NCI-H187 (cell line): ENCODE data around the gene RAI1.
A peak's percentile ranks its signal among the peaks of the same experiment; 100 is the strongest.

Experiments
- DNase-seq, 2 experiments: peaks; one replicate each; lab custom pipeline; 2025; lab: John Stamatoyannopoulos, UW

Gene RAI1

GRCh38 chr17:17732892-17733670 lies 51.8 kb downstream of the RAI1 start:
- no peak for DNase-seq

GRCh38 chr17:17736205-17737183 lies 55.2 kb downstream of the RAI1 start:
- DNase-seq = no peak

DNA sequence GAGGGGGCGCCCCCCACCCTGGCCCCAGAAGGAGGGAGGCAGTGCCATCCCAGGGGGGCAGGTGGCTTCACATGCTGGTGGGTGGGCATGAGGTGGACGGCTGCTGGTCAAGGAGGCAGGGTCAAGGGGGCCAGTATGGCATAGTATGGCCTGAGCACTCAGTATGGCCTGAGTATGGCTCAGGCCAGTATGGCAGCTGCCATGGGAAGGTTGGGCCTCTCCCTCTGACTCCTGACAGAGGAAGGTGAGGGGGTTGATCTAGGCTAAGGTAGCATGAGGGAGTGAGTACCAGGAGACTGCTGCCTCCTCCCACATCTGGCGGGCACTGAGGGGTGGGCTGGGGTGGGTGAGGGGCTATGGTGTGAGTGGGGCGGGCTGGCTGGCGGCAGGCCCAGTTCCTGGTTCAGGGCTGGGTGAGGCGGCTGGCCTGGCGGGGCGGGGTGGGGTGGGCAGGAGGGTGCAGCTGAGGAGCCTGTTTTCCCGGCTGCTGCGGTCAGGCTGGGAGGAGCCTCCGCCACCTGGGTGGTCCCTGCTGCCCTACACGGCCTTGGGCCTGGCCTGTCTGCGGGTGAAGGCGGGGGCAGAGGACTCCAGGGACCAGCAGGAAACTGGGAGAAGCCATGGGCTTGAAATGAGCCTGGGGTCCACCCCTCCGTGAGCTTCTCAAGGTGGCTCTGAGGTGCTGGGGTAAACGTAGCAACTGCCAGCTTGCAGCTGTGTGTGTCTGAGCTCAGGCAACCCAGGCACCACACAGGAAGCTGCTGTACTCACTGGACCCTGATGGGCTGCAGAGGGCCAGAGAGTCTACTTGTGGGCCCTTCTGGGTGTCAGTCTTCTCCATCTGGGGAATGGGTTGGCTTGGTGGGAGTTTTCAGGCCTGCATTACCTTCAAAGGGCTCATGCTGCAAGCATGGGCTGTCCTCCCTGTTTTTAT lies 57.0 kb downstream of the RAI1 start:
- DNase-seq = no peak

GRCh38 chr17:17738901-17739300 lies 57.6 kb downstream of the RAI1 start:
- DNase-seq = no peak

DNA sequence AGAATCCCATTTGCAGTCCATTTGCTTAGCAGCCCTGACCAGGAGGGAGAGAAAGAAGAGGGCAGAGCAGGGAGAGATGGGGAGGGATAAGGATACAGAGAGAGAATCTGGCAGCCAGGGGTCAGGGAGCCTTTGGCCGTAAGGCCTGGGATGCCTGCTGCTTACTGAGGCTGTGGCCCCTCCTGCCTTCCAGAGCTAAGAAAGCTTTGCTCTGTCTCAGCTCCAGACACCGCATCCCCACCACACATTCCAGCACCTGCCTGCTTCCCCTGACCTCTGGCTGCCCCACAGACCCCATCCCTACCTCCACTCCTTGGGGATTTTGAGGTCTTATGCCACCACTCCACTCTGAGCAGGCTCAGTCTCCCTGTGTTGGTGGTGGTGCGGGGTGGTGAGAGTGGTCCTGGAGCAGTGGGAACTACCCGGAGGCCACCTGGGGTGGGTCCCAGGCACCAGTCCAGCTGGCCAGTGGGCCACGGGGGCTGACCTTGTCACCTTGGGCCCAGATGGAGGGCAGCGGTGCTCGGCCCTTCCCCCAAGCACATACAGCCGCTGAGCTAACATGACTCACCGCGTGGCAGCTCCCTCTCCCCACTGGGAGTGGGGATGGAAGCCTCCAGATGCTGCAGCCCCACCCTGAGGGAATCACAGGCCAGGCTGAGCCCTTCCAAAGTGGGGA lies 58.3 kb downstream of the RAI1 start:
- DNase-seq = no peak

GRCh38 chr17:17740615-17741348 lies 59.5 kb downstream of the RAI1 start:
- DNase-seq = no peak

DNA sequence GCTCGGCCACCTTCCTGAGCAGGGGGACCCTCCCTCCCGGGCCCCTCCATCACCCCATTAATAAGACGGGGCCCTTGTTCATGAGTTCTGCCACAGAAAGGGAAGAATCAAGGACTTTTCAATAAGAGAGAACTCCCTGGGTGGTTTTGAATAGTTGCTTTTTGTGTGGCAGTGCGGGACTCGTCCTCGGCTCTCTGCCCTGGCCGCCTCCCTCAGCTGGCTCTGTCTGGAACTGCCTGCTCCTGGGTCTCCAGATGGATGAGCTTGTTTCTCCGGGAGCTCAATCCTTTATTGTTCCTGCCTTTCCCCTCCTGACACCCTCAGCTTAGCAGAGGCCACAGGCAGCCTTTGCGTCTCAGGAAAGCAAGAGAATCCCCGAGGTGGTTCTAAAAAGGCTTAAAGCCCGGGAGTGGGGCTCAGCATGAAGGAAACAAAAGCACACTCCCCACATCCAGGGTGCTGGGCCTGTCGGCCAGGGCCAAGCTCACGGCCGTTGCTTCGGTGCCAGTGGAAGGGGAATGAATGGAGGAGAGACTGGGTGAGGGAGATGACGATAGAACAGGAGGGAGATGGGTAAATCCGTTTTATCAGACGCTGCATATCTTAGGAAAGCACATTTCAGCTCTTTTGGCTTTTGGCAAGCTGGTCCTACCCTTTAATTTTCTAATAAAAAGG lies 60.2 kb downstream of the RAI1 start:
- DNase-seq = no peak

DNA sequence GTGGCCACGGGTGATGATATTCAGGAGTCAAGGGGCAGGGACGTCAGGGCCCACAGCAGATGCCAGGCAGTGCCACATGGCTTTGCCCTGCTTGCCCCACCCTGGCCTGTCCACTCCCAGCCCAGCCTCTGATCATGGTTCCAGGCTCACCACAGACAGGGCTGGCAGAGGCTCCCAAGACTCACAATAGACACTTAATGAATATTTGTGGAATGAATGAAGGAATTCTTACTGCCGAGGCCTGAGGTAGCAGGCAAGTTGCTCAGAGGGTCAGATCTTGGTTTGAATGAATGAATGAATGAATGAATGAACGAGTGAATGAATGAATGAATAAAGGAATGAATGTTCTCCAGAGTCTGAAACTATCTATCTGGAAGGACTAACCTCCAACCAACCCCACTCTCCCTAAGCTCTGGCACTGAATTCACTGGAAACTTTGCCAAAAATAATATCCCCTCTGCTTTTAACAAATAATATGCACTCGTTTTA lies 60.9 kb downstream of the RAI1 start:
- DNase-seq = no peak

DNA sequence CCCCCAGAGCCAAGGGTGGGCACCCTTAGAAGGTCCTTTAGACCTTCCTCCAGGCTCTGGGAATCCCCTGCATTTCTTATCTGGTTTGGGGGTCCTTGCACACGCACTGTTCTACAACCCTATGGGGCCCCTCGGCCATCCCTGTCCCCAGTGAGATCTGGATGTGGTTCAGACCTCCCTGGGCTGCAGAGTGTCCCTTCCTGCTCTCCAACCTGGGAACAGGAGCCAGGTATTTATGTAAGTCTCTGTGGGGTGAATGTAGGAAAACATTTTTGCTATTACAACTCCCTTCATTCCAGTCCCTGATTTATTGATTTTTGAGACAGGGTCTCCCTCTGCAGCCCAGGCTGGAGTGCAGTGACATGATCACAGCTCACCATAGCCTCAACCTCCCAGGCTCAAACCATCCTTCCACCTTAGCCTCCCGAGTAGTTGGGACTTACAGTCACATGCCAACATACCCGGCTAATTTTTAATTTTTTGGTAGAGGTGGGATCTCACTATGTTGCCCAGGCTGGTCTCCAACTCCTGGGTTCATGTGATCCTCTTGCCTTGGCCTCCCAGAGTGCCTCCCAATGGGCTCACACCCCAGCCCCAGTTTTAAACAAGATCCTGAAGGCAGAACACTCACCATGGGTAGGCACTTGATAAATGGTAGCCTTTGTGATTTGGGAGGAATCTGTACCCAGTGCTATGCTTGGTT lies 61.6 kb downstream of the RAI1 start:
- no peak for DNase-seq

DNA sequence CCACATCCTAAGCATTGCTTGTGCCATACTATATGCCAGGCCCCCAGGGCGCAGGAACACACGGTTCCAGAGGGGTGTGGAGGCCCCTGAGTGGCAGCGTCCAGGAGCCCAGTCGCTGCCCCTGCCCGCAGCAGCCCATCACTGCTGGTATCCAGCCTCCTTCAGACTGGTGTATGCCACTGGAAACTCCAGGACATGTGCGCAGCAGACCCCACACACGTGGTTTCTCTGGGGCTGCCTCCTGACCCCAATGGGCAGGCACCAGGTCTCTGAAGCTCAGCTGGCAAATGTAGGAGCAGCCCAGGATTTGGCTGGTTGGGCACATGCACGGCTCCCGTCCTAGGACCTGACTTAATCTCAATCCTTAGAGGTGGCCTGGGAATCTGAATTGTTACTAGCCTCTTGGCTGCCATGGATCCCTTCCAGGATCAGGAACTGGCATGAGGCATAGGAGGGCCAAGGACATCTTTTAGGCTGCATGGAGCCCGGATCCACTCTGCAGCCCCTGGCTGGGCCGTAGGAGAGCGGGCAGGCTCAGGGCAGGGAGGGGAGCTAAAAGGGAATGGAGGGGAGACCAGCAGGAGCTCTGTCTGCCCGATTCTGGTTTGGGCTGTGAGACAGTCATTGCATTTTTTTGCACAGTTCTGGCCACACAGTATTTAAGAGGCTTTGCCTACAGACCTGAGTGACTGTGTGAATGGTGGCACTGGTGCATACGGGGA lies 62.3 kb downstream of the RAI1 start:
- no peak for DNase-seq

GRCh38 chr17:17744116-17744515 lies 62.9 kb downstream of the RAI1 start:
- no peak for DNase-seq

- no peak for DNase-seq
Observed at GRCh38 chr17:17745476-17746455, 64.5 kb downstream of the RAI1 start.

GRCh38 chr17:17748179-17748578 lies 66.9 kb downstream of the RAI1 start:
- DNase-seq = no peak

GRCh38 chr17:17748604-17749003 lies 67.3 kb downstream of the RAI1 start:
- DNase-seq = no peak

DNA sequence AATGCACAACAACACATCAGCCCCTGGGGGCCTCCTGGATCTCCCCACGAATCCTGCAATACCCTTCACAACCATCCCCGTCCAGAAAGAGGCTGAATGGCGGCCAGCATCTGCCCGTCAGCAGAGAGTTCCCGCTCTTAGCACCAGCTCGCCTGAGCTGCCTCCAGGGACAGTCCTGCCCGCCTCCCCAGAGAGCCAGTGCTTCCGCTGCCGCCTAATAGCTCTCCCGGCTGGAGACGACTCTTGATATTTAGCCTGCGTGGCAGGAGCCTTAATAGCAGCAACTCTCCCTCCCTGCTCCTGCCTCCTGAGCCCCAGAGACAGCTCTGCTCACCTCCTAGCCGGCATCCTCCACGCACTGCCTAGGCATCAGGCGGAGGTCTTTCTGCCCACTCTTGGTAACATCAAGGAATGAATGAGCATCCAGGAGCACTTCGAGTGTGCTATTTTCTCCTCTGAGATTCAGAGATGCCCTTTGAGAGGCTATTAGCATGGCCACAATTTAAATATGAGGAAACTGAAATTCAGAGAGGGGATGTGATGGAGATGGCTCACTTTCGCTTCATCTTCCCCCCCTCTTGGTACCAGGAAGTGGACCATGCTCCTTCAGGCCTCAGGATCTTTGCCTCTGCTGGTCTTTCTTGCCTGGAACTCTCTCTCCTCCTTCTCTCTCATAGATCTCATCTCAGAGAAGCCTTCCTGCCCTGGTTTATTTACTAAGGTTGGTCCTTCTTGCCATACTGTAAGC lies 67.9 kb downstream of the RAI1 start:
- peak in 1 of 2 experiments; percentile 30 for DNase-seq

- no peak for DNase-seq
Observed at GRCh38 chr17:17749921-17750320, 68.7 kb downstream of the RAI1 start.

- no peak for DNase-seq
Observed at GRCh38 chr17:17750881-17751280, 69.6 kb downstream of the RAI1 start.
